Muscle of back (tissue), 11 donors: ENCODE results near the gene DKC1. TPM values are rescaled to one million over a fixed set of nuclear protein-coding genes. Genes with fewer than 3 reads are reported as not detected.

Experiments
- DNase-seq, 3 donors: peaks; one replicate each; pipeline versions ENCODE4 v3.0.0 to v3.0.0-alpha.2; 2013
- polyA plus RNA-seq, 10 donors: library from polyadenylated mRNA; unstranded; fragments of 120-200 nt; gene quantifications; one replicate each; pipeline ENCODE4 v1.2.1, GENCODE V29; 2013; ENCODE audit not compliant: insufficient read length in 10 of 10

Gene DKC1
- polyA plus RNA-seq, 10 donors: 29.8 to 46.1 (median 38.4) TPM

DNA sequence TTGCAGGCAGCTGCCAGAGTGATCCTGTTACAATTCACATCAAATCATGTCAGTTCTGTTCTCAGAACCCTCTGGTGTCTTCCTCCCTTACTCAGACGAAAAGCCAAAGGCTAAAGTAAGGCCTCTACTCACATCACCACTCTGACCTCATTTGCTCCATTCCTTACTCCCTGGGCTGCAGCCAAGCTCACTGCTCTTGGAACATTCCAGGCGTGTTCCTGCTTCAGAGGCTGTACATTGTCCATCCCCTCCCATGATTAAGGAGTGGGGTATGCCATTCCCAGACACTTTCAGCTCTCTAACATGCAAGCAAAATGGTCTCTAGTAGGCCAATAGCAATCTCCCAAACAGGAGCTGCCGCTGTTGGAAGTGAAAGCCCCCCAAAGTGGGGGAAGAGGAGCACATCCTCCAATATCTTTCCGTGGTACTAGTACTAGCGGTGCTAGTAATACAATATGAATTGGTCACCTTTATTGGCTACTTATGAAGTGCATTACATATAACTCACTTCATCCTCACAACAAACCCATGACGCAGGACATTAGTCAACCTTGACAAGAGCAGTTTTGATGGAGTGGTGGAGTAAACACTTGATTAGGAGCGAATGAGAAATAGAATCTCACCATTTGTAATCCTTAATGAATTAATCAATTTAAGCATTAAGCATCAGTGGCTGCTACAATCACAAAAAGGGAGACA, 26.8 kb upstream of the DKC1 start:
- peak; percentile 60 to 80 (median 73) for DNase-seq

DNA sequence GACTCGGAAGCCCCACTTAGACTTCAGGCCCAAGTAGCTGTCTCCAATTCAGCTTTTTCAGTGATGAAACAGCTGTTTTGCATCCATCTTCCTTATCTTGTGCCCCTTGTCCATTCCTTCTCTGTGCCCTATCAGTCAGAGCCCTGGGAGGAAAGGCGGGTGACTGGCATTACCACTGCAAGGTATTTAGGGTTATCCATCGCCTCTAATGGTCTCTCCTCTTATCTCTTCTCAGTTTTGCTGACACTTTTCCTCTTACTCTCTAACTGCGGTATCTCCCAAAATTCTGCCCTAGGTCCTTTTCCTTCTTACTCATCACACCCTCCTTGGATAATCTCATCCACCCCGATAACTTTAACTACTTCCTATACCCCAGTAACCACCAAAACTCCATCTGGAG, 25.5 kb upstream of the DKC1 start:
- DNase-seq: no peak

DNA sequence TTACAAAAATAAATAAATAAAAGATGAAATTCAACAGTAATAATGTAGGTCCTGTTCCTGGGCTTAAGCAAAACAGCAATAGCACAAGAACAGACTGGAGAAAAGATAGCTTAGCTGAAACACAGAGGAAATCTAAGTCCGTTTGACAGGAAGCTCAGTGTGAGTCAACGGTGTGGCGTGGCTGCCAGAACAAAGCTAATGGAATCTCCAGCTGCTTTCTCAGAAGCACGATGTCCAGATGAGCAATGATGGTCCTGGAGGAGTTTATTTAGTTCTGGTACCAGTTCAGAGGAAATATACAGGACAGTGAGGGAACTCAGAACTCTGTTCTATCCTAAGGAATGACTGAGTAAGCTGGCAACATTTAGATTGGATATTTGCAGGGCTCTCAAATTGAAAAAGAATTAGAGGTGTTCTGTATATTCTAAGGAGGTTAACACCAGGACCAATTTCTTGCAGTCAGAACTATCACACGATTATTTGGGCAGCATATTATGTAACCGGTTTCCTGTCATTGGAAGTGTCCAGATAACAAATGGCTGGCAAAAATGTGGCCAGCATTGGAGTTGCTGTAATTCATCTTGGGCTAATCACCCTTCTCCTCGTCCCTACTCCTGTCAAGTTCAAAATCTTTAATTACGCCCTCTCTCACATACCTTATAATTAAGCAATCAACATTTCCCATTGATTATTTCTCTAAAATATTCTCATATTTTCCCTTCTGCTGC, 24.5 kb upstream of the DKC1 start:
- DNase-seq: peak; percentile 54 to 86 (median 79)

DNA sequence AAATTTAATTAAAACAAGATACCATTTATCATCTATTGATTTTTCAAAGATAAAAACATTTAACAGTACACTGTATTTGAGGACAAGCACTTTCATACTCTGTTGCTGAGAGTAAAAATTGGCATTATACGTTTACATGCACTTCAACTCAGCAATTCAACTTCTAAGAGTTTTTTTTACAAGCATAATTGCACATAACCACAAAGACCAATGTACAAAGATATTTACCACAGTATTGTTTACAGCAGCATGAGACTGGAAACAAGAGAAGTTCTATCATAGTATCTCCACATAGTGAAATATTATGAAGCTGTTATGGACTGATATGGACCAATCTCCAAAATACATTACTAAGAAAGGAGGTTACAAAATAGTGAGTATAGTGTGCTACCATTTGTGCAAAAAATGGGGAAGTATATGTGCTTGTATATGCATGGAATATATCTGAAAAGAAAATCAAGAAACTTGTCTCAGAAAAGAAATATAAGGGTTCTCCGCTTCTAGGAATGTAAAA, 22.7 kb upstream of the DKC1 start:
- DNase-seq: no peak

DNA sequence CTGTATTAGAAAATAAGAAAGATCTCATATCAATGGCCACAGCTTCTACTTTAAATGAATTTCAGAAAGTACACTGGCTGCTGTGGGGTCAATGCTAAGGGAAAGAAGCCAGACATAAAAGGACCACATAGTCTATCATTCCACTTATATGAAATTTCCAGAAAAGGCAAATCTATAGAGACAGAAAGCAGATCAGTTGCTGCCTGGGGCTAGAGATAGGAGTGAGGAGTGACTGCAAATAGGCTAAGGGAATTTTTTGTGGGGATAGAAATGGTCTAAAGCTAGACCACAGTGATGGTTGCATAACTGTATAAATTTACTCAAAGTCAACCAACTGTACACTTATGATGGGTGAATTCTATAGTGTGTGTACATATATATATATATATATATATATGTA, 20.1 kb upstream of the DKC1 start:
- DNase-seq: no peak

DNA sequence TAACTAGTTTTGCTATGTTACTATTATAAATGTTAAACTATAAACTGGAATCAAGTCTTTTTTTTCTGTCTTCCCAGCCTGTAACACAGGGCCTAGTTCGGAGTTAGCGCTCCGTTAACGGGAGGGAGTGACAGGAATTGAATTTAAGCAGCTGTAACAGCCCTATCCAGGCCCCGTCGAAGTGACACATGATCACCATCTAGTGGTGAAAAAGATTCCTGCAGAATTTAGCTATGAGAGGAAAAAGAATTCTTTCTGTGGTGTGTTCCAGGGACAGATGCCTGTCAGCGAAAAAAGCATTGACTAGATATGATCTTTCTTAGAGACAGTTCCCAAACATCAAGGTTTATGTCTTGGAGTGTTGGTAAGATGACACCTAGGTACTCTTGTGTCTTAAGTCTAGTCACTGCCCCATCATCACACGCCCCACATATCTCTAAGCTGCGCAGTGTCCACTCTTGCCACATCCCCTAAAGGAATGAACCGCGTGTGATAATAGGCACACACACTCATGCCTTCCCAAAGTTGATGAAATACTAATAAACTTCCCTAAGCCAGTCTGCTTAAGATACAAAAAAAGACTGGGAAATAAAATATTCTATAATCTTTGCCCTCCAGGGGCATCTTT, 13.8 kb upstream of the DKC1 start:
- DNase-seq: peak; percentile 53 to 85 (median 77)

DNA sequence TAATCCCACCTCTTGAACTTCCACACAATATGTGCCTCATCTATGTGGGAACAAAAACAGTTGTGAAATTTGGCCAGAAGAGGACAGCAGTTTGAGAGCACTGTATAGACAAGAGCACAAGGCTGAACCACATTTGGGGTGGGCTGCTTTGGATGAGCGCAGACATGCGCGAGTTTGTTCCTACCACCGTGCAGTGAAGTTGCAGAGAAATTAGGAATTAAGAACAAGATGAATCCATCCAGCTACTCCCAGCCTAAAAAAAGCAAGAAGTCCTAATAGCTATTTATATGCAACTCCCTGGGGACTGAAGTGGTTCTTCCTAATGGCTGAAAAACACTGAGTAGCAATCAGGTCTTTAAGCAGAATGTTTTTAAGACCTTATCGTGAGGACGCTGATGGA, 12.8 kb upstream of the DKC1 start:
- peak in 1 of 3 donors; percentile 64 for DNase-seq

DNA sequence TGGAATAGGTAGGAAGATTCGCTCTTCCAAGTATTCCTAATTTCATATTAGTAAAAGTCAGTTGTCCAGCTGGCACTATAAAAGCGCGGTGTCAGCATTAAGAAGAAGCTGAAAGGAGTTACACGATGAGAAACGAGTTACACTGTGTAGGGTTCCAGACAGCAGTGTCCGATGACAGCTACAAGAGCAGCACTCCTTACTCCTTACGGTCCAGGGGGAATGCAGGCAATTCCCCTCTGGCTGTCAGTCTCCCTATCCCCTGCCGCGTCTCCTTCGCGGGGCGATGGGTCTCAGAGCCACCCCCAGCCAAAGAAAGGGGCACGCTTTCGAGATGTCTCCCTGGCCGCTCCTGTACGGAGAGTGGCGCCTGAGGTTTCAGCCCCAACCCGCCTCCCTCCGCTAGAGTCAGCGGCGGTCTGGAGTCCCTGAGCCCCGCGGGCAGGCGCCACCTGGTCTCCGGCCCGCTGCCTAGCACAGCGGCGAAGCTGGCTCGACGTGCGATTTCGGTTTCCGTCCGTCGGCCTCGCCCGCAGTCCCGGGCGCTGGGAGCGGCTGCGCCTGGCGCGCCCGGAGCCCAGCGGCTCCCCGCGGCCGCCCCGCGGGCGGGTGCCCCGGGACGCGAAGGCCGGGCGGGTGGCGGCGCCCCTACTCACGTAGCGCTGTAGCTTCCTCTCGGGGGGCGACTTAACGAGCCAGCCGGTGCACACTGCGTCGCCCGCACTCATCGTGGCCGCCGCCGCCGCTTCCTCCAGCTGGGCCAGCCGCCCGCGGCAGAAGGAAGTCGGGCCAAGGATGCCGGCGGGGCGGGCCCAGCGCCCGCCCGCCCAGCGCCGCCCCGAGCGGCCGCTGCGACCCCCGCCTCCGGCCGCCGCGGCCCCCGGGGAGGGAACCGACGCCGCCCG, 12.1 kb upstream of the DKC1 start, which contains the start of gene GAB3:
Gene GAB3, minus strand, starts transcription at position 777 of the 902 bp plus-strand sequence. Its CDS starts 52 bp downstream, at position 725.
- peak in 1 of 3 donors; percentile 75 for DNase-seq

DNA sequence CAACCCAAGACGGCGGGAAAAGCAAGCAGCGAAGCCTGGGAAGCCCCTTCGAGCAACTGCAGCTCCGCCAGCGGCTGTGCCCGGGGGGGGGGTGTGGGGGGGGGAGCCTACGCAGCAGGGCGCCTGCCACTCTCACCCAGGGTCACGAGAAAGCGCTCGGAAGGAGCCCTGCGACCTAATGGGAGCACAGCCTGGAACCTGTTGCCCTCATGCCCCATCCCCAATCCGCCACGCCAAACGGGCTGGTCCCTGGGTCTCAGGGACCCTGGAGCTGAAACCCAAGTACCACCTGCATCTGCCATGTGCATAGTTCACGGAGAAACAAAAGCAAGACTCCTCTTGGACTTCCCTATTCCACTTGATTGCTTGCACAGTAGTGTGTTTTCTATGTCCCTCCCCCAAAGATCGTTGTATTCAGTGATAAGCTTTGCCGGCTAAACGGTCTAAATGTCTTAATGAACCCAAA, 11.4 kb upstream of the DKC1 start:
- peak in 1 of 3 donors; percentile 24 for DNase-seq

DNA sequence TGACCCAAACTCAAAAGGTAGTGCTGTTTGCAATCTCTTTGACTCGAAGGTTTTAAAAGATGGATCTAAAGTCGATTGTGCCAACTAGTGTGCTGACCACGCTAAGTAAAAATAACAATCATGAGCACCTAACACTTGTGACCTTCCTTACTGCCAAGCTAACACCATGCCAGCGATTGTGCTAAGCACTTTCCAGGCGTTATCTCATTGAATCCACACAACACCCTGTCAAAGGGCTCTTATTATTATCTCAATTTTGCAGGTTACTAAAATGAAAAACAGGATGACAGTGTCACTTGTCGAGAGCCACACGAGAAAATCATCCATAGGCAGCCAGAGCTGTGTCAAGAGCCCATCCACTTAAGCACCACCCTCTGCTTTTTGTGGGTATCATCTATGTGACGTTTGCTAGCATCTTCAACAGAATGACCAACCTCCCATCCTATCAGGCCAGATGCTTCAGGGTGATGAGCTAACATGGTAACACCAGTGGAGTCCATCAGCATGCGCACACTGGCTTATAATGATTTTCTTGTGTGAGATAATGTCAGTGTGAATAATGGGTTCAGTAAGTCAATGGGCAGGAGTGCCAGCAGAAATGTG, 10.9 kb upstream of the DKC1 start:
- no peak for DNase-seq

DNA sequence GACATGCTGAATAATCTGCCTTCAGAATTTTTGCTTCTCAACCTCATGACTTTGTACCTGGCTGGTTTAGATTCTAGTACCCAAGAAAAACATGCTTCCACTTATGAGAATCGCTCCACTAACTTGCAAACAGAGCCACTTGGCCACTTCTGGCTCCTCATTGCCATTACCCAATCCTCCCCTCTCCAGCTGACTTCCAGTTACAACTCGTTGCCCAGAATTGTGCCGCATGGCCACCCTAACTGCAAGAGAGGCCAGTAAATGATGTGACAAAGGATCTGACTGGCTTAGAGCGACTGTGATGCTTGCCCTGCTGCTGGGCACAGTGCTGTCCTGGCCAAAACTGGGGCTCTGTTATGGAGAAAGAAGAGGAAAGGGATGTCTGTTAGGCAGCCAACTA, 4.0 kb upstream of the DKC1 start:
- no peak for DNase-seq

DNA sequence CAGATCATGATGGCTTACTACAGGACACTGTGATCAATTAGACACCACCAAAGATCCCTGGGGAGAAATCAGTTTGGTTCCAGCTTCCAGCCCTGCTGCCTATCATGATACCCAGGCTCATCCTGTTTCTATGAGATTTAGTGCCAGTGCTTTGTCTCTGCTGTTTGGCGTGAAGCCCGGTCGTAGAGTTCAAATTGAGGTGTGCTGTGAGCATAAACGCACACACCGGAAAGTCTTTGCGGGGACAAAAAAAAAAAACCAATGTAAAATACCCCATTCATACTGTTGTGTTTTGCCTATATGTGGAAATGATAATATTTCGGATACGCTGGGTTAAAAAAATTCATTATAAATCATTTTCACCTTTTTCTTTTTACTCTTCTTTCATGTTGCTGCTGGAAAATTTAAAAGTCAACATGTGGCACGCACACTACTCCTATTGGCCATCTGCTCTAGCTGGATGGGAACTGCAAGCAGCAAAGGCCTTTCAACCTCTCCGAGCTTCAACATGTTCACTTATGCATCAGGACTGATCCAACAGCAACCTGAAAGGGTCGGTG, 607 bp upstream of the DKC1 start:
- no peak for DNase-seq

DNA sequence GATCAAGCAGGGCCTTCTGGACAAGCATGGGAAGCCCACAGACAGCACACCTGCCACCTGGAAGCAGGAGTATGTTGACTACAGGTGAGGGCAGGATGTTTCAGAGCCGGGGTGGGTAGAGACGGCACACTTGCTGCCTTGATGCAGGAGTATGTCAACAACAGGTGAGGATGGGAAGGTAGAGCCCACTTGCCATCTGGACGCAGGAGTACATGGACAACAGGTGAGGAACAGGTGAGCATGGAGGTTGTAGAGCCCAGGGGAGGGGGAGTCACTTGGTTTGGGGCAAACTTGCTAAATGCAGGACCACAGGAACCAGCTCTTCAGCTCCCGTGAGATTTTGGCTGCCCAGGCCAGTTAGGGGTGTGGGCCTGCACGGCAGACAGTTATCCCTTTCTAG, 12.0 kb downstream of the DKC1 start:
- DNase-seq: no peak

DNA sequence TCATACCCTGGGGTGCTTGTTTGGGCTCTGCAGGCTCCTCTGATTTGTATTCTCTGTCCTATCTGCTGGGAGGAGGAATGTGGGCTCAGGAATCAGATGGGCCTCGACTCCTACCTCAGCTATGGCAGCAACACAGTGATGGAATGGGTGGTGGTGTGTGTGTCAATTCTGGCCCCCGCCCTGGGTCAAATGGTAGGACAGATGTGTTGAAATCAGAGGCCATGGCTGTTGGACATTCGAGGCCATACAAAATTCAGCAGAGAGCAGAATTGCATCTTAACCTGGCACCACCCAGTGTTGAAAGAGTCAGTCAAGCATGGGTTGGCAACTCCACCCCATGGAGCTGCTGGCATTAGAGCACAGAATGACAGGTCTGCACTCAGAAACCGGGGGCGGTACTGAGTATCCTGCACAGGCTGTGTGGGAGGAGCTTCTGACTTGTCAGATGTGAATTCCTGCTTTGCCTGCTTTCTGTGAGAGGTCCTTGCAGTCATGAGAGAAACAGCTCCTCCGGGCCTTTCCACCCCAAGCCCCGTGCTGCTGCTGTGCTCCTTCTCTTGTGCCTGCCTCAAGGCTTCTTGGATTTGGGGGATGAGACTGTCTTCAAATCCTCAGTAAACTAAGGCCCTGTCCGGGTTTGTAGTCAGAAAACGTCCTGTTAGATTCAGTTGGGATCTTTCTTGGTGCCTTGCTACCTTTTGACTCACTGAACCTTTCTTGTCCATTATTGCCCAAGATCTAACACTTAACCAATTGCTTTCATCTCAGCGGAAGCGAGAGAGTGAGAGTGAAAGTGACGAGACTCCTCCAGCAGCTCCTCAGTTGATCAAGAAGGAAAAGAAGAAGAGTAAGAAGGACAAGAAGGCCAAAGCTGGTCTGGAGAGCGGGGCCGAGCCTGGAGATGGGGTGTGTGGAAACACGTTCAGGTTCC, 13.0 kb downstream of the DKC1 start:
- DNase-seq: no peak

DNA sequence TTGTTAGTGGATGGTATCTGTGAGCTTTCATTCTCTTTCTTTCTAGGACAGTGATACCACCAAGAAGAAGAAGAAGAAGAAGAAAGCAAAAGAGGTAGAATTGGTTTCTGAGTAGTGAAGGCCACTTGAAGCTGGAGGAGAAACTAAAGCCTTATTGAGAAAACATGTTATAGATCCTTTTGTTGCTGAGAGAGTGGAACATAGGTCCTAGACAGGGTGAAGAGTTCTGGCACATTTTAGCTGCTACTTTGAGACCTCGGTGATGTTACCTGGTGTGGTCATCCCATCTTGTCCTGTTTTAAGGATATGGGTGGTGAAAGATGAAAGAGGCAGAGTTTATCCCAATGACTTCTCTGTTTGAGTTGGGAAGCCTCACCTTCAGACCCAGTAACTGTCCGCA, 14.1 kb downstream of the DKC1 start:
- DNase-seq: no peak

DNA sequence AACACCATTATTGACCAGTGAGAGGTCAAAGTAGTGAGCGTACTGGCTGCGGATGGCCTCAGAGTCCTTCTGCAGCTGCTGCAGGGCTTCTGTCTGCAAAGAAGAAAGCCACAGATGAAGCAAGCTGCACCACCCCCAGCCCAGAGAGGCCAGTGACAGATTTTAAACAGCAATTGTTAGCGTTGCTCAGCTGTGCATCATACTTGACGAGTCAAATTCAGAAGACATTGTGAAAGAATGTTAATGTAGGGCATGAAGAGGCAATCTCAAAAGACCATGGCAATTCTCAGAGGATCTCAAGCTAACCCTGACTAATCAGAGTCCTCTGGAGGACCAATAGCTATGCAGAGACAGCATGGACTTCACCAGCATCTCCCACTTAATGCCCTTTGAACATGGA, 16.6 kb downstream of the DKC1 start:
- DNase-seq: no peak

DNA sequence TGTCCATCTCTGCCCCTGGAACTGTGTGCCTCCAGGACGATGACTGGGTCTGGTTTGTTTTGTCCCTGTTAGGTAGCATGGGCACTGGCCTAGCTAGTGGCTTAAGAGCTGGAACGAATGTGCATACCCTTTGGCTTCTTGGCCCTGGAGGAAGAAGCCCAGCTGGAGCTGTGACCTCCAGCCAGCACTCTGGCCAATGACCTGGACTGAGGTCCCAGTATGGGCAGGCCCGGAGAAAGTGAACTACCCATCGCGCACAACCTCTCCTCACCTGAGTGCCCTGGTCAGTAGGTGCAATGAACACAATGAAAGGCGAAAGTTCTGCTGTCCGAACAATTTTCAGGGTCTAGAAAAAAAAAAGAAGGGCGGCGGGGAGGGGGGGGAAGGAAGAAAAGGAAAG, 18.3 kb downstream of the DKC1 start:
- no peak for DNase-seq

DNA sequence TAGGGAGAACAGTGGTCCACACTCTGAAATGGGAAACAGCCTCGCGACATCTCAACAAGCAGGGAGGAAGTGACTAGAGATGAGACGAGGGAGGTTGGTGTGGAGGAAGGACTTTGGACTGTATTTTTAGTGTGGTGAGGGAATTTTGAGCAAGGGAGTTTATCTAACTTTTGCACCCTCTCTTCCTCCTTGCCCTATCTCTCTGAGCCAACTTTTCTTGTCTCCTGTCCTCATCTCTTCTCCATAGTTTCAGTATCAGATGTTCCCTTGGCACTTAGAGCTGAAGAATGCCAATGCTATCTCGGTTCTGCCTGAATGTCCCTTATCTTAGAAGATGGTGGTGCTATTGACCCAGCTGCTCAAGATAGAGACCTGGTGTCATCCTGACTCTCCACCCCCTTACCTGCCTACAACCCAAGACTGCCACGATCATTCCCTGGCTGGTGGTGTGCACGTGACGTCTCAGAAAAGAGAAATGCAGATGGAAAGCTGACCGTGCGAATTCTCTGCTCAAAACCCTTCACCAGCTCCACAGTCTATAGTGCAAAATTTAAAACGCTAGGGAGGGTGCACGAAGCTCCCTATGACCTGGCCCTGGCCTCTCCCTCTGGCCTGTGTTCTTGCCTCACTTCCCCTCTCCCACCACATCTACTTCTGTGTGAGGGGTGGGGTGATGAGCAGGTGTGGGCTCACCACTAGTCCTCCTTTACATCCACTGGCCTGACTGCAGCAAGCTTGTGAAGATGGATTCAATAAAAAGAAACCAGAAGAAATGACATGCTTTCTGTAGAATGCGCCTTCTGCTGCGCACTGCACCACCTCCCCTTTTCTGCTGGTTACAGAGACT, 21.7 kb downstream of the DKC1 start:
- DNase-seq: no peak

DNA sequence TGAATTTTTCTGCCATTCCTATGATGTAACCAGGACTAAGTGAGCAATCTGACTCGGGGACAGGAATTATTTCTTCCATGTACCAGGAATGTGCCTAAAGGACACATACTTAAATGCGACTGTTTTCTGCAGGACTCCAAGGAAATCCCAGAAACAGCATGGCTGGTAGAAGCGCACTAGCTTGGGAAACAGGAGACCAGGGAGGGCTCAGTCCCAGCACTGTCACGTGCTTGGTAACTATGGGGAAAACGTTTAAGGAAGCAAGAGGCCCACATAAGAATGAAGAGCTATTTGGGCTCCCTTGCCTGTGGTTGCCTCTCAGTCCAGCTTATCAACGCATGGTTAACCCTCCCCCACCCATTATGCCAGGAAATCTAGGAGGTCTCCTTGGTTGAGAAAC, 23.1 kb downstream of the DKC1 start:
- DNase-seq: no peak
